Osteoblast (primary cell): ENCODE results near the gene UBE2D2. TPM values are rescaled to one million over a fixed set of nuclear protein-coding genes. Genes with fewer than 3 reads are reported as not detected.

Experiments used
- DNase-seq: peaks from one replicate; pipeline ENCODE4 v3.0.0; 2011; ENCODE audit warnings: low spot score, mixed read lengths; ENCODE audit not compliant: insufficient read length; ENCODE audit errors: missing footprints
- H2AFZ ChIP-seq: 2 replicates; pipeline ENCODE4 v1.6.0; 2011; ENCODE audit warnings: mild to moderate bottlenecking, low read length
- H3K27ac ChIP-seq: 2 replicates; pipeline ENCODE4 v1.5.1; 2011; ENCODE audit warnings: mild to moderate bottlenecking, low read depth, low read length, moderate library complexity
- H3K27me3 ChIP-seq: 2 replicates; pipeline ENCODE4 v1.6.0; 2012; ENCODE audit warnings: mild to moderate bottlenecking, control low read depth, inconsistent platforms, low read length, moderate library complexity; ENCODE audit not compliant: insufficient read depth
- H3K36me3 ChIP-seq: 2 replicates; pipeline ENCODE4 v1.5.1; 2011; ENCODE audit warnings: mild to moderate bottlenecking, low read length, control low read depth, moderate library complexity; ENCODE audit not compliant: insufficient read depth
- H3K4me1 ChIP-seq: 2 replicates; pipeline ENCODE4 v1.5.1; 2011; ENCODE audit warnings: mild to moderate bottlenecking, low read length, control low read depth, moderate library complexity; ENCODE audit not compliant: insufficient read depth
- H3K4me2 ChIP-seq: 2 replicates; pipeline ENCODE4 v1.6.0; 2011; ENCODE audit warnings: mild to moderate bottlenecking, low read length; ENCODE audit not compliant: insufficient read depth
- H3K4me3 ChIP-seq: fragments of 200-600 bp; sonication (generic); 3 replicates; pipeline ENCODE4 v1.5.1; 2012; ENCODE audit warnings: mild to moderate bottlenecking, low read length, inconsistent platforms; ENCODE audit not compliant: insufficient read depth
- H3K79me2 ChIP-seq: 2 replicates; pipeline ENCODE4 v1.6.0; 2012; ENCODE audit warnings: mild to moderate bottlenecking, low read length, control low read depth, inconsistent platforms; ENCODE audit not compliant: insufficient read depth
- H3K9me3 ChIP-seq: 2 replicates; pipeline ENCODE4 v1.5.1; 2011; ENCODE audit warnings: low read depth, low read length, control low read depth
- H4K20me1 ChIP-seq: 2 replicates; pipeline ENCODE4 v1.6.0; 2012; ENCODE audit warnings: mild to moderate bottlenecking, low read length, control low read depth; ENCODE audit not compliant: insufficient read depth
- CTCF ChIP-seq: IDR thresholded peaks from 2 replicates; pipeline ENCODE4 v1.5.1; 2011; ENCODE audit warnings: mild to moderate bottlenecking, low read depth, low read length, moderate library complexity; ENCODE audit errors: extremely low read depth
- total RNA-seq: library from RNA; depleted of rRNA; stranded (reverse); fragments of >200 nt; gene quantifications from 2 replicates; pipeline ENCODE4 v1.2.3, GENCODE V29; 2012

The UBE2D2 gene
- total RNA-seq, 1 donor: 52.8 TPM

- H3K36me3 ChIP-seq: peaks cover 13% of the 10 kb centered on the region
- peaks cover 47% of the 10 kb centered on the region for H4K20me1 ChIP-seq
- peak overlapping the region; percentile 95 for H3K27ac ChIP-seq
- H3K4me3 ChIP-seq: peak overlapping the region; percentile 52
- no peak for TF ChIP-seq CTCF
- no peak overlapping the region for H2AFZ ChIP-seq
- peaks cover 85% of the 10 kb centered on the region for H3K79me2 ChIP-seq
- no peak for DNase-seq
- H3K4me1 ChIP-seq: peaks cover 92% of the 10 kb centered on the region
- H3K9me3 ChIP-seq: no peaks in the 10 kb centered on the region
- H3K27me3 ChIP-seq: no peaks in the 10 kb centered on the region
- peak overlapping the region; percentile 78 for H3K4me2 ChIP-seq
These were observed 98.6 kb downstream of the UBE2D2 start for GRCh38 chr5:139659695-139660101.

GRCh38 chr5:139660105-139660922 lies 99.2 kb downstream of the UBE2D2 start:
- Histone ChIP-seq H3K9me3 (no peaks in the 10 kb centered on the region), H2AFZ (no peak overlapping the region), H4K20me1 (peaks cover 51% of the 10 kb centered on the region), H3K4me2 (peak overlapping the region; percentile 78), H3K36me3 (peaks cover 14% of the 10 kb centered on the region), H3K27ac (peak overlapping the region; percentile 98), H3K27me3 (no peaks in the 10 kb centered on the region), H3K4me3 (peak overlapping the region; percentile 52), H3K79me2 (peaks cover 85% of the 10 kb centered on the region), H3K4me1 (peaks cover 92% of the 10 kb centered on the region)
- DNase-seq: peak; percentile 90
- TF ChIP-seq CTCF: no peak

DNA sequence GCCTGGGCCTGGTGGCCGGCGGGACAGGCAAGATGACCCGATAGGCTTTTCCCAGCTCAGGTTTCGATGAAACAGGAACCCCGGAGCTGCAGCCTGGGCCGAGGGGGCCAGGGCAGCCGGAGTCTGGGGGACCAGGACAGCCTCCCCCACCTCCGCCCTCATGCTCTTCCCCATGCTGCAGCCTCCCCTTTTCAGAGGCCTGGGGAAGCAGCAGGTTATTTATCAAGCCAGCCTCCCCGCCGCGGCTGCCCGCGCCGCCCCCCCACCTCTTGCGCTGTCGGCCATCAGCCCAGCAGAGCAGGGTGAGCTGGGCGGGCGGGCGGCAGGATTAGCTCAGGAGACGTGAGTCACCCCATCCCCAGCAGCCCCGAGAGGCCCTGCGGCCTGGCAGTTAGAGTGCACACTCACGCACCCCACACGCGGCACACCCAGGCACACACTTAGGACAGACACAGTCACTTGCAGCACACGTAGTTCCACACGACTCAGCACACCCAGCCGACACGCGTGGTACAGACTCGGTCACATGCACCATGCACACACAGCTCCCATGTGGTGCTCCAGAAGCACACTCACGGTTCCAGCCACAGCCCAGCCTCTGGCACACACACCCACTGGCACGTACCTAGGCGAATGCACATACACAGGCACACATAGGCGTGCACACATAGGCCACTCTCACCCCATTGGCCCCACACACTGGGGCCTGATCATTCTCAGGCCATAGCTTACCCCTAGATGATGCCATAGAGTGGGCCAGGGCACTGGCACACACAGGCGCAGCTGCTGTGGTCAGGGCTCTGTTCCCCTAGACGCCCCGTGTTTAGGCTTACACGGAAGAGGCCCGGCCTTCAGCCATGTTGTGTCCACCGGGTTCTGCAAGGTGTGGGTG lies 100.0 kb downstream of the UBE2D2 start:
- TF ChIP-seq CTCF: no peak
- H3K36me3 ChIP-seq: peaks cover 14% of the 10 kb centered on the region
- H3K27ac ChIP-seq: peak overlapping the region; percentile 98
- H3K4me2 ChIP-seq: peak overlapping the region; percentile 69
- H2AFZ ChIP-seq: no peak overlapping the region
- no peaks in the 10 kb centered on the region for H3K9me3 ChIP-seq
- H3K4me3 ChIP-seq: peak overlapping the region; percentile 31
- peak; percentile 99 for DNase-seq
- peaks cover 92% of the 10 kb centered on the region for H3K4me1 ChIP-seq
- H3K79me2 ChIP-seq: peaks cover 85% of the 10 kb centered on the region
- H4K20me1 ChIP-seq: peaks cover 49% of the 10 kb centered on the region
- no peaks in the 10 kb centered on the region for H3K27me3 ChIP-seq

DNA sequence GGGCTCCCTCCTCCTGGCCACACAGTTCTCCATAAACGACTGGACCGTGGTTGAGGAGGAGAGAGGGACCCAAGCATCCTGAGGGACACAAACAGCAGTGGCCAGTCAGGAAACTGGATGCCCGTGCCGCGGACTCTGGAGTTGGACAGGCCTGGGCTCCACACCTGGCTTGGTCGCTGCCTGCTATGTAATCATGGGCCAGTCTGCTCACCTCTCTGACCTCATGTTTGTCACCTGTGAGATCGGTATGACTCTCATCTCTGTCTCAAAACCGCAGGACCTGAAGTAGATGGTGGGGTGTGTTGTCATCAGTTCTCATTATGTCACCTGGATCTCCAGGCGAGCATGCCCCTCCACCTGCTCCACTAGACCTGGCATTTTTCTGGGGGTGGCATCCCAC lies 101.5 kb downstream of the UBE2D2 start:
- TF ChIP-seq CTCF: no peak
- peaks cover 14% of the 10 kb centered on the region for H3K36me3 ChIP-seq
- no peaks in the 10 kb centered on the region for H3K9me3 ChIP-seq
- peaks cover 55% of the 10 kb centered on the region for H4K20me1 ChIP-seq
- no peak overlapping the region for H2AFZ ChIP-seq
- H3K27ac ChIP-seq: peak overlapping the region; percentile 98
- H3K4me3 ChIP-seq: no peak overlapping the region
- H3K27me3 ChIP-seq: no peaks in the 10 kb centered on the region
- DNase-seq: no peak
- peaks cover 87% of the 10 kb centered on the region for H3K79me2 ChIP-seq
- peaks cover 96% of the 10 kb centered on the region for H3K4me1 ChIP-seq
- H3K4me2 ChIP-seq: no peak overlapping the region
